Trophoblast cell (in vitro differentiated cells and primary cell): ENCODE measurements around the gene IPPK. TPM values are rescaled to one million over a fixed set of nuclear protein-coding genes. Genes with fewer than 3 reads are reported as not detected.
A peak's percentile ranks its signal among the peaks of the same experiment; 100 is the strongest.

Experiments
- DNase-seq, 2 donors: peaks; one replicate each; pipeline ENCODE4 v3.0.0-alpha.2; 2016
- H2AFZ ChIP-seq: 2 replicates; pipeline ENCODE4 v1.6.1; 2013; ENCODE audit warnings: low read length, moderate library complexity, mild to moderate bottlenecking; ENCODE audit not compliant: insufficient read depth, poor library complexity
- H2AK5ac ChIP-seq: 2 replicates; pipeline ENCODE4 v1.6.1; 2013; ENCODE audit warnings: mild to moderate bottlenecking, low read length
- H2BK120ac ChIP-seq: 2 replicates; pipeline ENCODE4 v1.6.1; 2013; ENCODE audit warnings: low read length, mild to moderate bottlenecking, moderate library complexity; ENCODE audit not compliant: insufficient read depth, poor library complexity
- H2BK12ac ChIP-seq: 2 replicates; pipeline ENCODE4 v1.6.1; 2013; ENCODE audit warnings: mild to moderate bottlenecking, low read length, moderate library complexity
- H2BK5ac ChIP-seq: 2 replicates; pipeline ENCODE4 v1.6.1; 2013; ENCODE audit warnings: low read length, low read depth, moderate library complexity, mild to moderate bottlenecking; ENCODE audit not compliant: poor library complexity
- H3K14ac ChIP-seq: 2 replicates; pipeline ENCODE4 v1.6.1; 2013; ENCODE audit warnings: mild to moderate bottlenecking, low read length
- H3K18ac ChIP-seq: 2 replicates; pipeline ENCODE4 v1.6.1; 2013; ENCODE audit warnings: mild to moderate bottlenecking, low read length
- H3K23ac ChIP-seq: 2 replicates; pipeline ENCODE4 v1.6.1; 2013; ENCODE audit warnings: low read length
- H3K27ac ChIP-seq: 2 replicates; pipeline ENCODE4 v1.5.1; 2013; ENCODE audit warnings: low read depth, mild to moderate bottlenecking, inconsistent platforms, low read length, moderate library complexity
- H3K27me3 ChIP-seq: 2 replicates; pipeline ENCODE4 v1.6.1; 2013; ENCODE audit warnings: inconsistent platforms, mild to moderate bottlenecking, low read length, moderate library complexity; ENCODE audit not compliant: insufficient read depth
- H3K36me3 ChIP-seq, 2 experiments: 1 replicate in 1 of 2; 2 replicates in 1 of 2; pipeline ENCODE4 v1.6.1; 2013; ENCODE audit warnings: low read length in 2 of 2, mild to moderate bottlenecking in 2 of 2, moderate library complexity in 1 of 2; ENCODE audit not compliant: insufficient read depth in 2 of 2, control insufficient read depth in 1 of 2
- H3K4ac ChIP-seq: 2 replicates; pipeline ENCODE4 v1.6.1; 2013; ENCODE audit warnings: low read depth, mild to moderate bottlenecking, low read length, moderate library complexity
- H3K4me1 ChIP-seq, 2 experiments: 1 replicate in 1 of 2; 2 replicates in 1 of 2; pipeline ENCODE4 v1.6.1; 2013; ENCODE audit warnings: low read length in 2 of 2, mild to moderate bottlenecking in 2 of 2, moderate library complexity in 1 of 2; ENCODE audit not compliant: insufficient read depth in 2 of 2, control insufficient read depth in 1 of 2
- H3K4me2 ChIP-seq: 2 replicates; pipeline ENCODE4 v1.6.1; 2013; ENCODE audit warnings: inconsistent platforms, mild to moderate bottlenecking, low read length, moderate library complexity
- H3K4me3 ChIP-seq: 2 replicates; pipeline ENCODE4 v1.5.1; 2013; ENCODE audit warnings: mild to moderate bottlenecking, low read depth, low read length, inconsistent platforms
- H3K79me1 ChIP-seq: one replicate; pipeline ENCODE4 v1.6.1; 2013; ENCODE audit warnings: low read length
- H3K79me2 ChIP-seq: 2 replicates; pipeline ENCODE4 v1.6.1; 2013; ENCODE audit warnings: low read length, mild to moderate bottlenecking; ENCODE audit not compliant: control insufficient read depth, insufficient read depth, poor library complexity
- H3K9ac ChIP-seq: 2 replicates; pipeline ENCODE4 v1.6.1; 2013; ENCODE audit warnings: mild to moderate bottlenecking, low read length
- H3K9me3 ChIP-seq: 2 replicates; pipeline ENCODE4 v1.6.1; 2013; ENCODE audit warnings: low read depth, mild to moderate bottlenecking, control low read depth, inconsistent platforms, low read length; ENCODE audit not compliant: insufficient read depth
- H4K12ac ChIP-seq: 2 replicates; pipeline ENCODE4 v1.6.1; 2013; ENCODE audit warnings: low read depth, mild to moderate bottlenecking, low read length, moderate library complexity
- H4K8ac ChIP-seq: 2 replicates; pipeline ENCODE4 v1.6.1; 2013; ENCODE audit warnings: low read depth, mild to moderate bottlenecking, low read length, moderate library complexity
- H4K91ac ChIP-seq: one replicate; pipeline ENCODE4 v1.6.1; 2013; ENCODE audit warnings: low read depth, mild to moderate bottlenecking, low read length, moderate library complexity
- WGBS: extraction: QIAGEN DNeasy Blood & Tissue Kit; methylation state at CpG from one replicate; pipeline ENCODE4 v1.1.7; 2013; ENCODE audit warnings: missing lambda C conversion rate; ENCODE audit not compliant: insufficient read length, insufficient coverage; ENCODE audit errors: extremely low coverage; 5-methylcytosine and 5-hydroxymethylcytosine counted together
- polyA plus RNA-seq: library from polyadenylated mRNA; stranded (reverse); fragments of 200-250 nt; gene quantifications from 2 replicates; pipeline ENCODE4 v1.2.3, GENCODE V29; 2013

IPPK gene
- 7.8 and 8.4 TPM in 2 replicates for polyA plus RNA-seq

- Histone ChIP-seq H3K79me1 (peaks cover 11% of the 10 kb centered on the region), H3K27me3 (no peaks in the 10 kb centered on the region), H3K9me3 (no peaks in the 10 kb centered on the region), H3K4me3 (peak within 1 kb of the TSS; percentile 98), H3K79me2 (peaks cover 8% of the 10 kb centered on the region), H3K18ac (peak within 1 kb of the TSS; percentile 88), H3K4me2 (peak within 1 kb of the TSS; percentile 99), H3K27ac (peak within 1 kb of the TSS; percentile 72), H2AFZ (peak within 1 kb of the TSS; percentile 85), H2BK120ac (peak within 1 kb of the TSS; percentile 43), H3K23ac (no peak within 1 kb of the TSS), H3K4me1 (peaks cover 9 to 20% of the 10 kb centered on the region in 2 experiments), H3K9ac (peak within 1 kb of the TSS; percentile 99), H2BK5ac (peak within 1 kb of the TSS; percentile 67), H3K14ac (peak within 1 kb of the TSS; percentile 88), H2BK12ac (no peak within 1 kb of the TSS), H4K8ac (peak within 1 kb of the TSS; percentile 92), H4K12ac (peak within 1 kb of the TSS; percentile 76), H2AK5ac (peak within 1 kb of the TSS; percentile 59), H3K4ac (peak within 1 kb of the TSS; percentile 54), H3K36me3 (peaks cover 4 to 11% of the 10 kb centered on the region in 2 experiments), H4K91ac (peak within 1 kb of the TSS; percentile 84)
- peak; percentile 100 for DNase-seq
- WGBS, result no CpG with 5 or more reads among the region's 75 CpGs
Measured at GRCh38 chr9:92669890-92670708, at the start of gene IPPK. Gene IPPK (minus strand): TSS chr9:92670131. CDS start chr9:92669988, 143 bp downstream.

- no peak overlapping the region for H2BK120ac ChIP-seq
- H2BK12ac ChIP-seq, result no peak overlapping the region
- no peak overlapping the region for H3K9ac ChIP-seq
- peaks cover 5% of the 10 kb centered on the region for H3K9me3 ChIP-seq
- no CpG with 5 or more reads among the region's 34 CpGs for WGBS
- H3K4me3 ChIP-seq, result no peak overlapping the region
- H2AK5ac ChIP-seq, result no peak overlapping the region
- peaks cover 80 to 82% of the 10 kb centered on the region in 2 experiments for H3K36me3 ChIP-seq
- no peak overlapping the region for H3K23ac ChIP-seq
- no peak overlapping the region for H3K4me2 ChIP-seq
- peaks cover 2% of the 10 kb centered on the region for H3K79me1 ChIP-seq
- H3K79me2 ChIP-seq, result no peaks in the 10 kb centered on the region
- H3K27ac ChIP-seq, result no peak overlapping the region
- DNase-seq, result no peak
- no peak overlapping the region for H3K4ac ChIP-seq
- H3K14ac ChIP-seq, result no peak overlapping the region
- no peak overlapping the region for H2BK5ac ChIP-seq
- no peak overlapping the region for H3K18ac ChIP-seq
- no peaks in the 10 kb centered on the region for H3K27me3 ChIP-seq
- peaks cover 12 to 17% of the 10 kb centered on the region in 2 experiments for H3K4me1 ChIP-seq
- no peak overlapping the region for H4K12ac ChIP-seq
- H2AFZ ChIP-seq, result no peak overlapping the region
- H4K8ac ChIP-seq, result no peak overlapping the region
- no peak overlapping the region for H4K91ac ChIP-seq
Measured at GRCh38 chr9:92719028-92719647, 49.2 kb upstream of the IPPK start.

- Histone ChIP-seq H2AFZ (no peak overlapping the region), H4K8ac (no peak overlapping the region), H3K4me3 (no peak overlapping the region), H3K36me3 (peaks cover 88 to 90% of the 10 kb centered on the region in 2 experiments), H2BK120ac (no peak overlapping the region), H3K14ac (no peak overlapping the region), H3K18ac (no peak overlapping the region), H3K4me2 (no peak overlapping the region), H3K9ac (no peak overlapping the region), H3K79me2 (no peaks in the 10 kb centered on the region), H3K9me3 (peaks cover 5% of the 10 kb centered on the region), H3K27ac (no peak overlapping the region), H4K12ac (no peak overlapping the region), H2BK12ac (no peak overlapping the region), H3K4ac (no peak overlapping the region), H4K91ac (no peak overlapping the region), H3K79me1 (peaks cover 2% of the 10 kb centered on the region), H2AK5ac (no peak overlapping the region), H3K4me1 (peaks cover 6 to 9% of the 10 kb centered on the region in 2 experiments), H2BK5ac (no peak overlapping the region), H3K27me3 (no peaks in the 10 kb centered on the region), H3K23ac (no peak overlapping the region)
- WGBS, result no CpG with 5 or more reads among the region's 40 CpGs
- no peak for DNase-seq
Measured at GRCh38 chr9:92718086-92719001, 48.4 kb upstream of the IPPK start.
